Prostate gland (tissue), 2 donors: ENCODE measurements around the gene LRFN4. TPM values are rescaled to one million over a fixed set of nuclear protein-coding genes. Genes with fewer than 3 reads are reported as not detected.

Source experiments
- DNase-seq: peaks from one replicate; pipeline ENCODE4 v3.0.0-alpha.2; 2019; ENCODE audit warnings: low spot score
- H3K27ac ChIP-seq, 2 donors: fragments of 200-600 bp; sonication (generic); 2 replicates each; pipeline ENCODE4 v1.5.1; 2017 to 2019
- H3K27me3 ChIP-seq: fragments of 200-600 bp; sonication (generic); replicated peaks from 2 replicates; pipeline ENCODE4 v1.5.1; 2019; ENCODE audit not compliant: insufficient read depth
- H3K36me3 ChIP-seq, 2 donors: fragments of 200-600 bp; sonication (generic); 1 replicate in 1 of 2; 2 replicates in 1 of 2; pipeline versions ENCODE4 v1.5.1 to v1.8.1; 2017 to 2019
- H3K4me1 ChIP-seq: fragments of 200-600 bp; sonication (generic); replicated peaks from 2 replicates; pipeline ENCODE4 v1.5.1; 2019
- H3K4me3 ChIP-seq, 2 donors: fragments of 200-600 bp; sonication (generic); 2 replicates each; pipeline ENCODE4 v1.5.1; 2017 to 2019
- H3K9me3 ChIP-seq: fragments of 200-600 bp; sonication (generic); 2 replicates; pipeline ENCODE4 v1.5.1; 2017
- CTCF ChIP-seq, 4 experiments: fragments of 200-600 bp in 2 of 4; fragments of 450-650 bp in 2 of 4; sonication (generic) in 2 of 4; IDR thresholded peaks; 1 replicate in 3 of 4; 2 replicates in 1 of 4; pipeline ENCODE4 v1.5.1; 2016 to 2019; ENCODE audit warnings: antibody characterized with exemption in 4 of 4, mild to moderate bottlenecking in 2 of 4, moderate library complexity in 2 of 4
- POLR2A ChIP-seq: fragments of 450-650 bp; IDR thresholded peaks from one replicate; pipeline ENCODE4 v1.6.1; 2016; ENCODE audit warnings: antibody characterized with exemption, mild to moderate bottlenecking
- POLR2AphosphoS5 ChIP-seq: sonication (generic); formaldehyde crosslinking; IDR thresholded peaks from one replicate; pipeline ENCODE4 v1.6.1; 2017; ENCODE audit warnings: antibody characterized with exemption
- WGBS: methylation state at CpG from one replicate; pipeline ENCODE4 v1.1.5; 2018; 5-methylcytosine and 5-hydroxymethylcytosine counted together
- intact Hi-C: fragments of 100-400 bp; cut with DNase I; formaldehyde crosslinking; loops from one replicate; pipeline ENCODE4 v1.14.2; 2022
- total RNA-seq, 2 donors: library from RNA; depleted of rRNA; stranded (reverse); fragments of >200 nt; gene quantifications; one replicate each; pipeline ENCODE4 v1.1.0, GENCODE V29; 2016

LRFN4 gene
- total RNA-seq, 2 donors from 2014 or later: 6.6 to 17.3 TPM

GRCh38 chr11:66846671-66847091 is 10.2 kb upstream of the LRFN4 start:
- Histone ChIP-seq H3K4me3 (no peak overlapping the region), H3K9me3 (no peaks in the 10 kb centered on the region), H3K27me3 (no peaks in the 10 kb centered on the region), H3K36me3 (no peaks in the 10 kb centered on the region), H3K4me1 (peaks cover 13% of the 10 kb centered on the region), H3K27ac (no peak overlapping the region)
- no peak for DNase-seq
- intact Hi-C loops: no loop called here
- 67% methylated on average over 4 of the region's 4 CpGs for WGBS
- TF ChIP-seq POLR2A (no peak), CTCF (IDR thresholded peaks at IDR 0.05) (no peak), POLR2AphosphoS5 (no peak)

- no peaks in the 10 kb centered on the region for H3K36me3 ChIP-seq
- DNase-seq: no peak
- H3K9me3 ChIP-seq: no peaks in the 10 kb centered on the region
- no peak for TF ChIP-seq CTCF (IDR thresholded peaks at IDR 0.05)
- TF ChIP-seq POLR2AphosphoS5: no peak
- TF ChIP-seq POLR2A: no peak
- 80% methylated on average over 14 of the region's 14 CpGs for WGBS
- no peak overlapping the region for H3K27ac ChIP-seq
- no peak overlapping the region for H3K4me3 ChIP-seq
- peaks cover 8% of the 10 kb centered on the region for H3K4me1 ChIP-seq
- intact Hi-C loops: no loop called here
- H3K27me3 ChIP-seq: no peaks in the 10 kb centered on the region
Observed at GRCh38 chr11:66847461-66848232, 9.2 kb upstream of the LRFN4 start.

- no peaks in the 10 kb centered on the region for H3K27me3 ChIP-seq
- intact Hi-C loops: no loop called here
- DNase-seq: no peak
- 88% methylated on average over 20 of the region's 28 CpGs for WGBS
- H3K36me3 ChIP-seq: no peaks in the 10 kb centered on the region
- no peaks in the 10 kb centered on the region for H3K9me3 ChIP-seq
- H3K4me1 ChIP-seq: peaks cover 7% of the 10 kb centered on the region
- H3K27ac ChIP-seq: no peak overlapping the region
- TF ChIP-seq CTCF (IDR thresholded peaks at IDR 0.05) (no peak), POLR2AphosphoS5 (no peak), POLR2A (no peak)
- H3K4me3 ChIP-seq: no peak overlapping the region
Observed at GRCh38 chr11:66848671-66849500, 8.0 kb upstream of the LRFN4 start.

- H3K27me3 ChIP-seq: no peaks in the 10 kb centered on the region
- no peak overlapping the region for H3K4me3 ChIP-seq
- H3K4me1 ChIP-seq: no peaks in the 10 kb centered on the region
- WGBS: 90% methylated on average over 21 of the region's 22 CpGs
- H3K9me3 ChIP-seq: no peaks in the 10 kb centered on the region
- intact Hi-C loops: no loop called here
- DNase-seq: no peak
- no peak overlapping the region for H3K27ac ChIP-seq
- TF ChIP-seq POLR2A: no peak
- no peak for TF ChIP-seq CTCF (IDR thresholded peaks at IDR 0.05)
- no peak for TF ChIP-seq POLR2AphosphoS5
- no peaks in the 10 kb centered on the region for H3K36me3 ChIP-seq
Observed at GRCh38 chr11:66849501-66850234, 7.2 kb upstream of the LRFN4 start.
